Lower lobe of right lung (tissue), 2 donors: ENCODE data around the gene RAB28. TPM values are rescaled to one million over a fixed set of nuclear protein-coding genes. Genes with fewer than 3 reads are reported as not detected.

ENCODE experiments used
- ATAC-seq, 2 donors: fragments of 200-7000 bp; cut with Tn5 transposase; one replicate each; pipeline ENCODE4 v1.9.1; 2020 to 2022; ENCODE audit warnings: mild to moderate bottlenecking in 2 of 2, moderate library complexity in 2 of 2
- DNase-seq: peaks from one replicate; pipeline ENCODE4 v3.0.0-alpha.2; 2020
- H3K27ac ChIP-seq: fragments of 200-600 bp; one replicate; pipeline ENCODE4 v1.8.0; 2022
- H3K27me3 ChIP-seq: fragments of 200-600 bp; one replicate; pipeline ENCODE4 v1.8.0; 2022; ENCODE audit warnings: low read depth
- H3K36me3 ChIP-seq: fragments of 200-600 bp; one replicate; pipeline ENCODE4 v1.8.0; 2022; ENCODE audit warnings: mild to moderate bottlenecking
- H3K4me1 ChIP-seq: fragments of 200-600 bp; one replicate; pipeline ENCODE4 v1.8.0; 2022
- H3K4me3 ChIP-seq: fragments of 200-600 bp; one replicate; pipeline ENCODE4 v1.8.0; 2022; ENCODE audit warnings: mild to moderate bottlenecking
- H3K9me3 ChIP-seq: fragments of 200-600 bp; one replicate; pipeline ENCODE4 v1.8.0; 2022
- CTCF ChIP-seq: fragments of 200-600 bp; IDR thresholded peaks from one replicate; pipeline ENCODE4 v1.8.0; 2022; ENCODE audit warnings: antibody characterized with exemption, mild to moderate bottlenecking
- intact Hi-C: fragments of 100-400 bp; cut with DNase I; formaldehyde crosslinking; loops from one replicate; pipeline ENCODE4 v1.11.0; 2022
- total RNA-seq: library from RNA; stranded (reverse); fragmentation: NEBNext Ultra II Directional; extraction: Animal tissue kit (Norgen Biotek cat#: 25700); gene quantifications from one replicate; pipeline ENCODE4 v1.2.1, GENCODE V29; 2021
- donor health status: DM: no; HTN: yes; CAD: no; lungs with severe emphysema.

RAB28 gene
- total RNA-seq, 1 donor from 2014 or later: 18.8 TPM

GRCh38 chr4:13496605-13497004 is 12.5 kb upstream of the RAB28 start:
- TF ChIP-seq CTCF: no peak
- intact Hi-C loops: no loop called here
- DNase-seq: no peak

GRCh38 chr4:13495753-13496152 is 11.6 kb upstream of the RAB28 start:
- intact Hi-C loops: no loop called here
- ATAC-seq (no peak), DNase-seq (no peak)
- H3K27ac ChIP-seq: no peak overlapping the region
- no peak for TF ChIP-seq CTCF
- peaks cover 5% of the 10 kb centered on the region for H3K27me3 ChIP-seq
- no peaks in the 10 kb centered on the region for H3K9me3 ChIP-seq
- H3K4me1 ChIP-seq: no peaks in the 10 kb centered on the region
- H3K4me3 ChIP-seq: no peak overlapping the region
- no peaks in the 10 kb centered on the region for H3K36me3 ChIP-seq

More at GRCh38 chr4:13496605-13497004, 12.5 kb upstream of the RAB28 start:
- ATAC-seq: no peak
- no peak overlapping the region for H3K4me3 ChIP-seq
- H3K9me3 ChIP-seq: no peaks in the 10 kb centered on the region
- H3K27me3 ChIP-seq: peaks cover 5% of the 10 kb centered on the region
- no peaks in the 10 kb centered on the region for H3K4me1 ChIP-seq
- no peak overlapping the region for H3K27ac ChIP-seq
- H3K36me3 ChIP-seq: no peaks in the 10 kb centered on the region

GRCh38 chr4:13493793-13494192 is 9.7 kb upstream of the RAB28 start:
- Histone ChIP-seq H3K4me3 (no peak overlapping the region), H3K9me3 (no peaks in the 10 kb centered on the region), H3K27me3 (peaks cover 4% of the 10 kb centered on the region), H3K4me1 (no peaks in the 10 kb centered on the region), H3K27ac (no peak overlapping the region), H3K36me3 (no peaks in the 10 kb centered on the region)
- no peak for DNase-seq
- intact Hi-C loops: no loop called here
- no peak for ATAC-seq
- TF ChIP-seq CTCF: no peak

- no peak for DNase-seq
- Histone ChIP-seq H3K4me1 (no peaks in the 10 kb centered on the region), H3K27me3 (peaks cover 10% of the 10 kb centered on the region), H3K36me3 (no peaks in the 10 kb centered on the region), H3K27ac (no peak overlapping the region), H3K4me3 (no peak overlapping the region), H3K9me3 (no peaks in the 10 kb centered on the region)
- peak in 1 of 2 donors; percentile 30 for ATAC-seq
- intact Hi-C loops: no loop called here
- no peak for TF ChIP-seq CTCF
Observed at GRCh38 chr4:13492747-13493146, 8.6 kb upstream of the RAB28 start.

- peak in 1 of 2 donors; percentile 36 for ATAC-seq
- TF ChIP-seq CTCF: no peak
- Histone ChIP-seq H3K27me3 (peaks cover 11% of the 10 kb centered on the region), H3K4me1 (peaks cover 22% of the 10 kb centered on the region), H3K4me3 (peak overlapping the region; percentile 84), H3K9me3 (no peaks in the 10 kb centered on the region), H3K36me3 (no peaks in the 10 kb centered on the region), H3K27ac (peak overlapping the region; percentile 91)
- intact Hi-C loops: no loop called here
- DNase-seq: no peak
Observed at GRCh38 chr4:13484749-13485221, 645 bp upstream of the RAB28 start.

- DNase-seq (no peak), ATAC-seq (peak; percentile 61 to 62)
- H3K27ac ChIP-seq: peak overlapping the region; percentile 91
- no peaks in the 10 kb centered on the region for H3K9me3 ChIP-seq
- peaks cover 22% of the 10 kb centered on the region for H3K4me1 ChIP-seq
- peaks cover 7% of the 10 kb centered on the region for H3K27me3 ChIP-seq
- TF ChIP-seq CTCF: no peak
- H3K4me3 ChIP-seq: peak overlapping the region; percentile 84
- H3K36me3 ChIP-seq: peaks cover 4% of the 10 kb centered on the region
- intact Hi-C loops: no loop called here
Observed at GRCh38 chr4:13483768-13484121, 395 bp downstream of the RAB28 start.
